PFSK-1 (cell line): ENCODE data around the gene RALGAPA2.

Experiments used
- FOXP2 ChIP-seq: optimal IDR thresholded peaks from 2 replicates; pipeline ENCODE3; 2011; ENCODE audit warnings: borderline replicate concordance, control low read depth, inconsistent platforms; ENCODE audit not compliant: insufficient read depth; ENCODE audit errors: extremely low read length, extremely low read depth
- POLR2AphosphoS5 ChIP-seq: IDR thresholded peaks from 2 replicates; pipeline ENCODE4 v1.6.1; 2012; ENCODE audit warnings: low read depth, mild to moderate bottlenecking, control low read depth, low read length, moderate library complexity
- REST ChIP-seq, 2 experiments: IDR thresholded peaks; 2 replicates each; pipeline versions ENCODE4 v1.6.1 to v1.8.0; 2011 to 2012; ENCODE audit warnings: low read depth in 2 of 2, low read length in 2 of 2, control low read depth in 1 of 2, inconsistent platforms in 1 of 2, mild to moderate bottlenecking in 1 of 2, moderate library complexity in 1 of 2; ENCODE audit not compliant: insufficient read depth in 1 of 2
- SIN3A ChIP-seq: IDR thresholded peaks from 2 replicates; pipeline ENCODE4 v1.6.1; 2012; ENCODE audit warnings: mild to moderate bottlenecking, low read length, moderate library complexity, borderline replicate concordance; ENCODE audit not compliant: insufficient read depth
- TAF1 ChIP-seq: IDR thresholded peaks from 2 replicates; pipeline ENCODE4 v1.6.1; 2012; ENCODE audit warnings: low read length, control low read depth, borderline replicate concordance; ENCODE audit not compliant: insufficient read depth

Gene RALGAPA2

GRCh38 chr20:20457392-20458126, 254.9 kb downstream of the RALGAPA2 start:
- no peak for TF ChIP-seq SIN3A
- no peak for TF ChIP-seq REST (IDR thresholded peaks at IDR 0.05; ENCODE audit: insufficient read depth in 1 of 2, low read depth in 2 of 2, low read length in 2 of 2)
- no peak for TF ChIP-seq POLR2AphosphoS5
- TF ChIP-seq TAF1: no peak
- no peak for TF ChIP-seq FOXP2

GRCh38 chr20:20456741-20457140, 255.7 kb downstream of the RALGAPA2 start:
- TF ChIP-seq SIN3A (no peak), TAF1 (no peak), FOXP2 (no peak)

GRCh38 chr20:20455926-20456325, 256.5 kb downstream of the RALGAPA2 start:
- TF ChIP-seq SIN3A: no peak
- no peak for TF ChIP-seq TAF1
- no peak for TF ChIP-seq FOXP2
- TF ChIP-seq POLR2AphosphoS5: no peak
- no peak for TF ChIP-seq REST (IDR thresholded peaks at IDR 0.05; ENCODE audit: insufficient read depth in 1 of 2, low read depth in 2 of 2, low read length in 2 of 2)

- TF ChIP-seq REST (IDR thresholded peaks at IDR 0.05; ENCODE audit: insufficient read depth in 1 of 2, low read depth in 2 of 2, low read length in 2 of 2) (no peak), FOXP2 (no peak), POLR2AphosphoS5 (no peak), SIN3A (no peak), TAF1 (no peak)
These were observed 257.4 kb downstream of the RALGAPA2 start for GRCh38 chr20:20454850-20455627.

GRCh38 chr20:20454367-20454766, 258.1 kb downstream of the RALGAPA2 start:
- no peak for TF ChIP-seq POLR2AphosphoS5
- no peak for TF ChIP-seq TAF1

- peak; percentile 82; the same call in 1 of the 2 replicates for TF ChIP-seq SIN3A
- TF ChIP-seq FOXP2: peak; percentile 70
- TF ChIP-seq POLR2AphosphoS5: no peak
These were observed 260.2 kb downstream of the RALGAPA2 start for GRCh38 chr20:20452254-20452676.

GRCh38 chr20:20450521-20450920, 261.9 kb downstream of the RALGAPA2 start:
- TF ChIP-seq TAF1: no peak
- no peak for TF ChIP-seq SIN3A
- no peak for TF ChIP-seq POLR2AphosphoS5
- no peak for TF ChIP-seq REST (IDR thresholded peaks at IDR 0.05; ENCODE audit: insufficient read depth in 1 of 2, low read depth in 2 of 2, low read length in 2 of 2)
- no peak for TF ChIP-seq FOXP2
